Neutrophil (primary cell): ENCODE results near the gene ACTR2.

ENCODE experiments used
- H3K27ac ChIP-seq: fragments of 200-600 bp; sonication (generic); 2 replicates; pipeline ENCODE4 v1.5.1; 2016; ENCODE audit warnings: mild to moderate bottlenecking, moderate library complexity
- H3K27me3 ChIP-seq: fragments of 200-600 bp; sonication (generic); 2 replicates; pipeline ENCODE4 v1.6.0; 2016; ENCODE audit warnings: mild to moderate bottlenecking
- H3K36me3 ChIP-seq: fragments of 200-600 bp; sonication (generic); 2 replicates; pipeline ENCODE4 v1.5.1; 2017
- H3K4me1 ChIP-seq, 2 experiments: fragments of 200-600 bp in 1 of 2; sonication (generic) in 1 of 2; 1 replicate in 1 of 2; 2 replicates in 1 of 2; pipeline versions ENCODE4 v1.5.1 to v1.6.1; 2013 to 2016; ENCODE audit warnings: low read depth in 1 of 2, low read length in 1 of 2, mild to moderate bottlenecking in 1 of 2, moderate library complexity in 1 of 2; ENCODE audit not compliant: control insufficient read depth in 1 of 2, insufficient read depth in 1 of 2
- H3K4me3 ChIP-seq, 2 experiments: fragments of 200-600 bp in 1 of 2; sonication (generic) in 1 of 2; 1 replicate in 1 of 2; 2 replicates in 1 of 2; pipeline ENCODE4 v1.5.1; 2013 to 2016; ENCODE audit warnings: low read depth in 1 of 2, low read length in 1 of 2, mild to moderate bottlenecking in 1 of 2, moderate library complexity in 1 of 2
- H3K9me3 ChIP-seq: fragments of 200-600 bp; sonication (generic); 2 replicates; pipeline ENCODE4 v1.5.1; 2016
- TF ChIP-seq, protein P1 (sequence below): fragments of 200-600 bp; sonication (generic); IDR thresholded peaks from 2 replicates; pipeline ENCODE4 v1.5.1; 2016; ENCODE audit warnings: antibody characterized with exemption

The ACTR2 gene

DNA sequence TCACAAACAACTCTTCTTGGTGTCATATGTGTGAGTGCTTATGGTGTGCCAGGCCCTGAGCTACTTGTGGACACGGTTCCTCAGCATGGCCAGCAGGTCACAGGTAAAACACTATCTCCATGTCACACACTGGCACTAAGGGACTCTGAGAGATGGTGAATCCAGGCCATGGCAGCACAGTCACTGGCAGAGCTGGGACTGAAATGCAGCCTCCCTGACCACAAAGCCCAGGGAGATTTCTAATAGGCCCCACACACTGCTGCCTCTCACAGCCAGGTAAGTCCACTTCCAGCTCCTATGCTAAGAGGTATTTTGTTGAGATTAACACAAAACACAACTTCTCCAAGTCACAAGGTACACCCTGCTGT, 92.0 kb downstream of the ACTR2 start:
- H3K4me1 ChIP-seq = no peaks in the 10 kb centered on the region
- no peak overlapping the region for H3K27ac ChIP-seq
- TF ChIP-seq, protein P1, sequence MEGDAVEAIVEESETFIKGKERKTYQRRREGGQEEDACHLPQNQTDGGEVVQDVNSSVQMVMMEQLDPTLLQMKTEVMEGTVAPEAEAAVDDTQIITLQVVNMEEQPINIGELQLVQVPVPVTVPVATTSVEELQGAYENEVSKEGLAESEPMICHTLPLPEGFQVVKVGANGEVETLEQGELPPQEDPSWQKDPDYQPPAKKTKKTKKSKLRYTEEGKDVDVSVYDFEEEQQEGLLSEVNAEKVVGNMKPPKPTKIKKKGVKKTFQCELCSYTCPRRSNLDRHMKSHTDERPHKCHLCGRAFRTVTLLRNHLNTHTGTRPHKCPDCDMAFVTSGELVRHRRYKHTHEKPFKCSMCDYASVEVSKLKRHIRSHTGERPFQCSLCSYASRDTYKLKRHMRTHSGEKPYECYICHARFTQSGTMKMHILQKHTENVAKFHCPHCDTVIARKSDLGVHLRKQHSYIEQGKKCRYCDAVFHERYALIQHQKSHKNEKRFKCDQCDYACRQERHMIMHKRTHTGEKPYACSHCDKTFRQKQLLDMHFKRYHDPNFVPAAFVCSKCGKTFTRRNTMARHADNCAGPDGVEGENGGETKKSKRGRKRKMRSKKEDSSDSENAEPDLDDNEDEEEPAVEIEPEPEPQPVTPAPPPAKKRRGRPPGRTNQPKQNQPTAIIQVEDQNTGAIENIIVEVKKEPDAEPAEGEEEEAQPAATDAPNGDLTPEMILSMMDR = no peak

DNA sequence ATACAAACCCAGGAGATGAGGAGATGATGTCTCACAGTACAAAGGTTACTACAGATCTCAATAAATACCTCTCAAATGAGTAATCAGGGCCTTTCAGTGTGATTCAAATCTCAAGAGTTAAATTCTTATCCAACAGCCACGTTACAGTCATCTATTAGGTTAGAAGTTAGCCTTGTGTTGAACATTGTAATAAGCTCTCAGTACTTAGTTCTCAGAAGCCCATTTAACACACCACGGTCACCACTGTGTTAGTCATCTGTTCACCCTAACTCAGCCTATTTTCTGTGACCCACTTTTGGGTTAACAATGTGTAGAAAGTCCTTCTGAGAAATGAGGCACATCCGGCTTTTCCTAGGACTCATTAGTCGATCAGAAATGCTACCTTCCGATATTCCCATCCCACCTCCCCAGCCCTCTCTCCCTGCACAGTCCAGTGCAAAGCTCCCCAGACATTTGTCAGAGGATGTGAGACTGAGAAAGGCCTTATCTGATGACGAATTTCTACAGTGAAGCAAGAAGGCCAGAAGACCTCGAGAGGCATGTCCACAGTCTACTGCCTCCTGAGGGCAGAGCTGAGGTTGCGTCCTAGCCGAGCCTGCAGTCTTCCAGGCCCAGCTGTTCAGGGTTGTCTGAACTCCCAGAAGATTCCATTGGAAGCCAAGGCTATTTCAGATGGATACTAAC, 92.6 kb downstream of the ACTR2 start:
- H3K36me3 ChIP-seq = peaks cover 7% of the 10 kb centered on the region
- H3K4me3 ChIP-seq = no peak overlapping the region
- no peaks in the 10 kb centered on the region for H3K27me3 ChIP-seq
- no peaks in the 10 kb centered on the region for H3K9me3 ChIP-seq
- TF ChIP-seq, protein P1 = no peak
- no peak overlapping the region for H3K27ac ChIP-seq
- H3K4me1 ChIP-seq = no peaks in the 10 kb centered on the region

More for the DNA sequence above, 92.0 kb downstream of the ACTR2 start:
- Histone ChIP-seq H3K36me3 (peaks cover 7% of the 10 kb centered on the region), H3K27me3 (no peaks in the 10 kb centered on the region), H3K4me3 (no peak overlapping the region), H3K9me3 (no peaks in the 10 kb centered on the region)
